Activated CD8-positive, alpha-beta T cell treated with anti-CD3 and anti-CD28 coated beads for 36 hours (primary cell): ENCODE measurements around the gene SNCG. TPM values are rescaled to one million over a fixed set of nuclear protein-coding genes. Genes with fewer than 3 reads are reported as not detected.

Experiments used
- ATAC-seq: fragments of 200-7000 bp; cut with Tn5 transposase; one replicate; pipeline ENCODE4 v1.10.0; 2021; ENCODE audit warnings: mild to moderate bottlenecking, moderate library complexity
- CTCF ChIA-PET: fragments of 350-600 bp; sonication (Branson Sonifier 250); formaldehyde crosslinking; loops from one replicate; lab custom pipeline; 2021; ENCODE audit warnings: antibody characterized with exemption; lab: Charles Lee
- POLR2A ChIA-PET: fragments of 350-600 bp; sonication (Branson Sonifier 250); formaldehyde crosslinking; loops from one replicate; lab custom pipeline; 2021; ENCODE audit warnings: antibody characterized with exemption; lab: Charles Lee
- DNase-seq: peaks from one replicate; pipeline ENCODE4 v3.0.0-alpha.2; 2020
- H3K27ac Mint-ChIP-seq: one replicate; pipeline ENCODE4 v1.8.0; 2021; ENCODE audit warnings: mild to moderate bottlenecking, mixed read lengths
- H3K27me3 Mint-ChIP-seq: one replicate; pipeline ENCODE4 v1.8.0; 2021; ENCODE audit warnings: mixed read lengths
- H3K36me3 Mint-ChIP-seq: one replicate; pipeline ENCODE4 v1.8.0; 2021; ENCODE audit warnings: low read depth, mixed read lengths
- H3K4me1 Mint-ChIP-seq: one replicate; pipeline ENCODE4 v1.8.0; 2021; ENCODE audit warnings: low read depth, mixed read lengths
- H3K4me3 Mint-ChIP-seq: one replicate; pipeline ENCODE4 v1.8.0; 2021; ENCODE audit warnings: mild to moderate bottlenecking, moderate library complexity, mixed read lengths
- H3K9me3 Mint-ChIP-seq: one replicate; pipeline ENCODE4 v1.8.0; 2021; ENCODE audit warnings: mixed read lengths
- CTCF ChIP-seq: fragments of 200-600 bp; IDR thresholded peaks from one replicate; pipeline ENCODE4 v1.8.0; 2022; ENCODE audit warnings: antibody characterized with exemption, mild to moderate bottlenecking
- intact Hi-C: fragments of 100-400 bp; cut with micrococcal nuclease; formaldehyde crosslinking; loops from one replicate; pipeline ENCODE4 v1.10.0; 2022
- total RNA-seq, 2 experiments: library from RNA; stranded (reverse); gene quantifications; one replicate each; pipeline ENCODE4 v1.2.3, GENCODE V29; 2021

The SNCG gene
- total RNA-seq, 2 experiments from 2014 or later = not detected

GRCh38 chr10:86958901-86959736, 720 bp downstream of the SNCG start:
- H3K4me1 Mint-ChIP-seq = no peaks in the 10 kb centered on the region
- POLR2A ChIA-PET = no interaction called here
- CTCF ChIA-PET = interaction anchor here (2.0 to 6.0 kb wide), 2 partner anchors 10 to 19 kb away, joined by 6 to 30 read pairs; partner anchors contain the start of gene ADIRF
- no peak overlapping the region for H3K4me3 Mint-ChIP-seq
- H3K36me3 Mint-ChIP-seq = no peaks in the 10 kb centered on the region
- H3K9me3 Mint-ChIP-seq = no peaks in the 10 kb centered on the region
- H3K27ac Mint-ChIP-seq = no peak overlapping the region
- H3K27me3 Mint-ChIP-seq = no peaks in the 10 kb centered on the region
- intact Hi-C loops = no loop called here
- ATAC-seq (no peak), DNase-seq (no peak)
- no peak for TF ChIP-seq CTCF

GRCh38 chr10:86959737-86960002, 1.3 kb downstream of the SNCG start:
- Mint-ChIP-seq H3K4me3 (no peak overlapping the region), H3K36me3 (no peaks in the 10 kb centered on the region), H3K4me1 (no peaks in the 10 kb centered on the region), H3K9me3 (no peaks in the 10 kb centered on the region), H3K27me3 (no peaks in the 10 kb centered on the region), H3K27ac (no peak overlapping the region)
- ChIA-PET CTCF (interaction anchor here (2.0 to 6.0 kb wide), 2 partner anchors 9 to 19 kb away, joined by 6 to 30 read pairs; partner anchors contain the start of gene ADIRF), POLR2A (no interaction called here)
- ATAC-seq = no peak
- DNase-seq = no peak
- intact Hi-C loops = no loop called here
- TF ChIP-seq CTCF = no peak

- ChIA-PET POLR2A (interaction anchor here (0.8 kb wide), 1 partner anchor 11 kb away, joined by 5 read pairs; no protein-coding TSS in a partner anchor), CTCF (interaction anchor here (0.6 to 6.0 kb wide), 14 partner anchors 9 to 273 kb away, joined by 3 to 30 read pairs (median 3); partner anchors contain the start of gene ADIRF)
- no peaks in the 10 kb centered on the region for H3K36me3 Mint-ChIP-seq
- DNase-seq (peak; percentile 53), ATAC-seq (peak; percentile 94)
- intact Hi-C loops = no loop called here
- no peaks in the 10 kb centered on the region for H3K4me1 Mint-ChIP-seq
- no peaks in the 10 kb centered on the region for H3K27me3 Mint-ChIP-seq
- no peaks in the 10 kb centered on the region for H3K9me3 Mint-ChIP-seq
- no peak overlapping the region for H3K27ac Mint-ChIP-seq
- peak; percentile 74 for TF ChIP-seq CTCF
- no peak overlapping the region for H3K4me3 Mint-ChIP-seq
Measured at GRCh38 chr10:86960003-86960862, 1.8 kb downstream of the SNCG start.

- Mint-ChIP-seq H3K4me1 (peaks cover 5% of the 10 kb centered on the region), H3K9me3 (no peaks in the 10 kb centered on the region), H3K27ac (no peak overlapping the region), H3K4me3 (no peak overlapping the region), H3K27me3 (no peaks in the 10 kb centered on the region), H3K36me3 (no peaks in the 10 kb centered on the region)
- no peak for ATAC-seq
- POLR2A ChIA-PET = interaction anchor here (0.8 kb wide), 1 partner anchor 10 kb away, joined by 5 read pairs; no protein-coding TSS in a partner anchor
- TF ChIP-seq CTCF = no peak
- DNase-seq = no peak
- intact Hi-C loops = no loop called here
- CTCF ChIA-PET = interaction anchor here (0.7 to 6.0 kb wide), 13 partner anchors 8 to 274 kb away, joined by 3 to 30 read pairs (median 3); partner anchors contain the start of gene ADIRF
Measured at GRCh38 chr10:86960863-86961434, 2.5 kb downstream of the SNCG start.
